KMS-11 (cell line): ENCODE results near the gene NMB.

Experiments
- H2AFZ ChIP-seq: fragments of 200-600 bp; sonication (generic); 2 replicates; pipeline ENCODE4 v1.6.1; 2016; ENCODE audit warnings: antibody characterized with exemption, mixed run types, low read depth
- H3K27ac ChIP-seq: fragments of 200-600 bp; sonication (generic); 2 replicates; pipeline ENCODE4 v1.6.1; 2016; ENCODE audit warnings: mild to moderate bottlenecking, mixed run types
- H3K27me3 ChIP-seq: fragments of 200-600 bp; sonication (generic); 2 replicates; pipeline ENCODE4 v1.6.1; 2017; ENCODE audit warnings: mild to moderate bottlenecking, low read depth, mixed run types, moderate library complexity; ENCODE audit not compliant: insufficient read depth
- H3K36me3 ChIP-seq: fragments of 200-600 bp; sonication (generic); 2 replicates; pipeline ENCODE4 v1.6.1; 2017; ENCODE audit warnings: mild to moderate bottlenecking, mixed run types; ENCODE audit not compliant: insufficient read depth
- H3K4me1 ChIP-seq: fragments of 200-600 bp; sonication (generic); 2 replicates; pipeline ENCODE4 v1.6.1; 2016; ENCODE audit warnings: mild to moderate bottlenecking, low read depth, mixed run types; ENCODE audit not compliant: poor library complexity, severe bottlenecking
- H3K4me2 ChIP-seq: fragments of 200-600 bp; sonication (generic); 2 replicates; pipeline ENCODE4 v1.7.0; 2016; ENCODE audit warnings: mild to moderate bottlenecking, mixed run types
- H3K4me3 ChIP-seq: fragments of 200-600 bp; sonication (generic); IDR thresholded peaks from 2 replicates; pipeline ENCODE4 v1.6.1; 2017; ENCODE audit warnings: low read depth, low read length, mixed read lengths; ENCODE audit not compliant: insufficient read depth
- H3K79me2 ChIP-seq: fragments of 200-600 bp; sonication (generic); 2 replicates; pipeline ENCODE4 v1.6.1; 2016; ENCODE audit warnings: low read depth, mixed run types; ENCODE audit not compliant: insufficient read depth
- H3K9ac ChIP-seq: fragments of 200-600 bp; sonication (generic); 2 replicates; pipeline ENCODE4 v1.6.1; 2016; ENCODE audit warnings: mild to moderate bottlenecking, mixed run types
- H4K20me1 ChIP-seq: fragments of 200-600 bp; sonication (generic); 2 replicates; pipeline ENCODE4 v1.6.1; 2016; ENCODE audit warnings: mild to moderate bottlenecking, mixed run types; ENCODE audit not compliant: insufficient read depth
- TF ChIP-seq, protein P1 (sequence below): fragments of 200-600 bp; sonication (generic); conservative IDR thresholded peaks from 2 replicates; pipeline ENCODE4 v1.6.1; 2017; ENCODE audit warnings: low read depth, mild to moderate bottlenecking, antibody characterized with exemption, low read length, moderate library complexity, mixed read lengths

The NMB gene

DNA sequence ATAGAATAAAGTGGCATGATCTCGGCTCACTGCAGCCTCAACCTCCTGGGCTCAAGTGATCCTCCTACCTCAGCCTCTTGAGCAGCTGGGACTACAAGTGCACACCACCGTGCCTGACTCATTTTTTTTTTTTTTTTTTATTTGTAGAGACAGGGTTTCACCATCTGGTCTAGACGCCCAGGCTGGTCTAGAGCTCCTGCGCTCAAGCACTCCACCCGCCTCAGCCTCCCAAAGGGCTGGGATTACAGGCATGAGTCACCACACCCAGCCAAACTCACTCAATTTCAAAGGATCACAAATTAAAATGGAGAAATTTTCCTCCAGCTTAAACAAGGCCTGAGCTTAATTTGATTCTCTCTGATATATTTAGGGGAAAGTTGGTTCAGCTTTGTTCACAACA lies 27.3 kb upstream of the NMB start:
- no peak overlapping the region for H3K4me3 ChIP-seq
- H3K4me2 ChIP-seq, result no peak overlapping the region
- H4K20me1 ChIP-seq, result no peaks in the 10 kb centered on the region; the same call in 1 of the 2 replicates
- H3K27ac ChIP-seq, result no peak overlapping the region
- no peaks in the 10 kb centered on the region; the same call in 1 of the 2 replicates for H3K79me2 ChIP-seq
- TF ChIP-seq, protein P1, sequence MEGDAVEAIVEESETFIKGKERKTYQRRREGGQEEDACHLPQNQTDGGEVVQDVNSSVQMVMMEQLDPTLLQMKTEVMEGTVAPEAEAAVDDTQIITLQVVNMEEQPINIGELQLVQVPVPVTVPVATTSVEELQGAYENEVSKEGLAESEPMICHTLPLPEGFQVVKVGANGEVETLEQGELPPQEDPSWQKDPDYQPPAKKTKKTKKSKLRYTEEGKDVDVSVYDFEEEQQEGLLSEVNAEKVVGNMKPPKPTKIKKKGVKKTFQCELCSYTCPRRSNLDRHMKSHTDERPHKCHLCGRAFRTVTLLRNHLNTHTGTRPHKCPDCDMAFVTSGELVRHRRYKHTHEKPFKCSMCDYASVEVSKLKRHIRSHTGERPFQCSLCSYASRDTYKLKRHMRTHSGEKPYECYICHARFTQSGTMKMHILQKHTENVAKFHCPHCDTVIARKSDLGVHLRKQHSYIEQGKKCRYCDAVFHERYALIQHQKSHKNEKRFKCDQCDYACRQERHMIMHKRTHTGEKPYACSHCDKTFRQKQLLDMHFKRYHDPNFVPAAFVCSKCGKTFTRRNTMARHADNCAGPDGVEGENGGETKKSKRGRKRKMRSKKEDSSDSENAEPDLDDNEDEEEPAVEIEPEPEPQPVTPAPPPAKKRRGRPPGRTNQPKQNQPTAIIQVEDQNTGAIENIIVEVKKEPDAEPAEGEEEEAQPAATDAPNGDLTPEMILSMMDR, result no peak
- H3K27me3 ChIP-seq, result no peaks in the 10 kb centered on the region
- H3K9ac ChIP-seq, result no peak overlapping the region
- H2AFZ ChIP-seq, result no peak overlapping the region
- H3K36me3 ChIP-seq, result no peaks in the 10 kb centered on the region
- no peaks in the 10 kb centered on the region for H3K4me1 ChIP-seq

GRCh38 chr15:84684092-84684491 lies 26.1 kb upstream of the NMB start:
- Histone ChIP-seq H3K27ac (no peak overlapping the region), H3K27me3 (no peaks in the 10 kb centered on the region), H3K4me3 (no peak overlapping the region), H3K79me2 (no peaks in the 10 kb centered on the region; the same call in 1 of the 2 replicates), H2AFZ (no peak overlapping the region), H3K36me3 (no peaks in the 10 kb centered on the region; the same call in 1 of the 2 replicates), H3K9ac (no peak overlapping the region), H4K20me1 (no peaks in the 10 kb centered on the region; the same call in 1 of the 2 replicates), H3K4me1 (no peaks in the 10 kb centered on the region), H3K4me2 (no peak overlapping the region)
- TF ChIP-seq, protein P1, result no peak

GRCh38 chr15:84681831-84682230 lies 23.8 kb upstream of the NMB start:
- no peak overlapping the region for H3K4me3 ChIP-seq
- H3K79me2 ChIP-seq, result no peaks in the 10 kb centered on the region; the same call in 1 of the 2 replicates
- H3K9ac ChIP-seq, result no peak overlapping the region
- H4K20me1 ChIP-seq, result no peaks in the 10 kb centered on the region; the same call in 1 of the 2 replicates
- H3K27me3 ChIP-seq, result no peaks in the 10 kb centered on the region
- TF ChIP-seq, protein P1, result no peak
- H2AFZ ChIP-seq, result no peak overlapping the region
- no peak overlapping the region for H3K27ac ChIP-seq
- no peaks in the 10 kb centered on the region; the same call in 1 of the 2 replicates for H3K36me3 ChIP-seq
- no peaks in the 10 kb centered on the region for H3K4me1 ChIP-seq
- H3K4me2 ChIP-seq, result no peak overlapping the region

DNA sequence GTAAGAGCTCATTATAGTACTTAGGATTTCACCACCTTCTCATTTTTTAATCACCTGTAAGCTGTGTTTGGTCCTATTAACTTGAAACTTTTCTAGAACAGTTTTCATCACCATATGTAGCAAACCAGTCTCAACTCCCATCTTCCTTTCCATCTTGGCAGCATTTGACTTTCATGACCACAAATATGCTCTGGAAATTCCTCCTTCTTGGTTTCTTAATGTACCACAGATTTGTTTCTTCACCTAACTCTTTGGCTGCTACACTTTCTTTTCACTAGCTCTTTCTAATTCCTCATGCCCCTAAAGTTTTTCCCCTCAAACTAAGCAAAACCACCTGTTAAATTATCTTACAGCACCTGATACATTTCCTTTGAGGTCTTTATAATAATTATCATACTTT lies 13.2 kb upstream of the NMB start:
- no peak overlapping the region for H3K9ac ChIP-seq
- H3K4me2 ChIP-seq, result no peak overlapping the region
- H3K4me3 ChIP-seq, result no peak overlapping the region
- H3K79me2 ChIP-seq, result no peaks in the 10 kb centered on the region
- no peaks in the 10 kb centered on the region for H4K20me1 ChIP-seq
- no peaks in the 10 kb centered on the region for H3K27me3 ChIP-seq
- no peaks in the 10 kb centered on the region; the same call in 1 of the 2 replicates for H3K36me3 ChIP-seq
- TF ChIP-seq, protein P1, result no peak
- no peak overlapping the region for H3K27ac ChIP-seq
- H2AFZ ChIP-seq, result no peak overlapping the region
- H3K4me1 ChIP-seq, result no peaks in the 10 kb centered on the region
